Measurements from ENCODE around the gene PEPD.

PEPD gene

GRCh38 chr19:33430674-33431277, 90.8 kb downstream of the PEPD start:
- CTCF ChIA-PET, result interaction anchor here (0.6 to 1.8 kb wide), 11 partner anchors 10 to 343 kb away, joined by 3 to 18 read pairs (median 4); no protein-coding TSS in a partner anchor
- POLR2A ChIA-PET, result interaction anchor here (1.0 kb wide), 1 partner anchor 91 kb away, joined by 3 read pairs; the partner anchor contains the start of gene PEPD
- no peak for TF ChIP-seq SUZ12 (IDR thresholded peaks at IDR 0.05)
- TF ChIP-seq FOXA1 (IDR thresholded peaks at IDR 0.05), result no peak
- TF ChIP-seq NFRKB (IDR thresholded peaks at IDR 0.05), result no peak
- TF ChIP-seq FOXM1 (IDR thresholded peaks at IDR 0.05; ENCODE audit: borderline replicate concordance), result no peak
- no peak for TF ChIP-seq PKNOX1 (IDR thresholded peaks at IDR 0.05)
- no peak for TF ChIP-seq TARDBP (IDR thresholded peaks at IDR 0.05)
- TF ChIP-seq ZNF384 (IDR thresholded peaks at IDR 0.05), result no peak
- no peak for TF ChIP-seq HDGF (IDR thresholded peaks at IDR 0.05; ENCODE audit: borderline replicate concordance)
- DNase-seq (ENCODE audit: extremely low spot score), result peak; percentile 82

- TF ChIP-seq HDGF (IDR thresholded peaks at IDR 0.05; ENCODE audit: borderline replicate concordance) (no peak), ZNF384 (IDR thresholded peaks at IDR 0.05) (no peak), LEF1 (IDR thresholded peaks at IDR 0.05; ENCODE audit: borderline replicate concordance) (no peak), ELF4 (IDR thresholded peaks at IDR 0.05) (no peak), CTBP1 (IDR thresholded peaks at IDR 0.05; ENCODE audit: borderline replicate concordance) (no peak), FOXA1 (IDR thresholded peaks at IDR 0.05) (no peak), ARNT (IDR thresholded peaks at IDR 0.05) (no peak), SP1 (IDR thresholded peaks at IDR 0.05) (no peak)
- CTCF ChIA-PET, result interaction anchor here (0.6 to 1.8 kb wide), 11 partner anchors 9 to 343 kb away, joined by 3 to 18 read pairs (median 4); no protein-coding TSS in a partner anchor
- POLR2A ChIA-PET, result interaction anchor here (1.0 kb wide), 1 partner anchor 92 kb away, joined by 3 read pairs; the partner anchor contains the start of gene PEPD
- DNase-seq (ENCODE audit: extremely low spot score), result no peak
These were observed 91.5 kb downstream of the PEPD start for GRCh38 chr19:33429891-33430673.

- TF ChIP-seq SUZ12 (IDR thresholded peaks at IDR 0.05) (no peak), NFRKB (IDR thresholded peaks at IDR 0.05) (no peak), ZNF384 (IDR thresholded peaks at IDR 0.05) (no peak), SP1 (IDR thresholded peaks at IDR 0.05) (no peak)
- no peak for DNase-seq (ENCODE audit: extremely low spot score)
- POLR2A ChIA-PET, result no interaction called here
- CTCF ChIA-PET, result no interaction called here
These were observed 92.9 kb downstream of the PEPD start for GRCh38 chr19:33428627-33429125.

GRCh38 chr19:33427801-33428626, 93.6 kb downstream of the PEPD start:
- TF ChIP-seq PKNOX1 (IDR thresholded peaks at IDR 0.05), result no peak
- no peak for TF ChIP-seq SUZ12 (IDR thresholded peaks at IDR 0.05)
- TF ChIP-seq ARNT (IDR thresholded peaks at IDR 0.05), result no peak
- TF ChIP-seq ZNF384 (IDR thresholded peaks at IDR 0.05), result no peak
- TF ChIP-seq FOXK2 (IDR thresholded peaks at IDR 0.05), result no peak
- POLR2A ChIA-PET, result no interaction called here
- CTCF ChIA-PET, result no interaction called here
- no peak for DNase-seq (ENCODE audit: extremely low spot score)

- ChIA-PET CTCF (no interaction called here), POLR2A (no interaction called here)
- TF ChIP-seq TARDBP (IDR thresholded peaks at IDR 0.05), result no peak
- no peak for TF ChIP-seq SUZ12 (IDR thresholded peaks at IDR 0.05)
- TF ChIP-seq FOXK2 (IDR thresholded peaks at IDR 0.05), result no peak
- TF ChIP-seq NFRKB (IDR thresholded peaks at IDR 0.05), result no peak
- TF ChIP-seq FOXA1 (IDR thresholded peaks at IDR 0.05), result no peak
- no peak for TF ChIP-seq LEF1 (IDR thresholded peaks at IDR 0.05; ENCODE audit: borderline replicate concordance)
- no peak for TF ChIP-seq ARNT (IDR thresholded peaks at IDR 0.05)
- no peak for TF ChIP-seq ELF4 (IDR thresholded peaks at IDR 0.05)
- DNase-seq (ENCODE audit: extremely low spot score), result no peak
These were observed 94.8 kb downstream of the PEPD start for GRCh38 chr19:33426621-33427361.

- TF ChIP-seq TARDBP (IDR thresholded peaks at IDR 0.05), result no peak
- TF ChIP-seq FOXM1 (IDR thresholded peaks at IDR 0.05; ENCODE audit: borderline replicate concordance), result no peak
- no peak for TF ChIP-seq FOXK2 (IDR thresholded peaks at IDR 0.05)
- ChIA-PET POLR2A (no interaction called here), CTCF (no interaction called here)
- no peak for DNase-seq (ENCODE audit: extremely low spot score)
These were observed 97.4 kb downstream of the PEPD start for GRCh38 chr19:33424181-33424580.

Measured in HEK293T (cell line).